ENCODE data around the gene RNF152. TPM values are rescaled to one million over a fixed set of nuclear protein-coding genes. Genes with fewer than 3 reads are reported as not detected.
"Not testable (repeated sequence)": the region's sequence is repeated elsewhere in the genome, so short reads cannot be mapped to it uniquely, and the experiment has no call there.

Gene RNF152
- total and polyA plus RNA-seq, 8 donors = 1.4 to 99.9 (median 16.1) TPM

DNA sequence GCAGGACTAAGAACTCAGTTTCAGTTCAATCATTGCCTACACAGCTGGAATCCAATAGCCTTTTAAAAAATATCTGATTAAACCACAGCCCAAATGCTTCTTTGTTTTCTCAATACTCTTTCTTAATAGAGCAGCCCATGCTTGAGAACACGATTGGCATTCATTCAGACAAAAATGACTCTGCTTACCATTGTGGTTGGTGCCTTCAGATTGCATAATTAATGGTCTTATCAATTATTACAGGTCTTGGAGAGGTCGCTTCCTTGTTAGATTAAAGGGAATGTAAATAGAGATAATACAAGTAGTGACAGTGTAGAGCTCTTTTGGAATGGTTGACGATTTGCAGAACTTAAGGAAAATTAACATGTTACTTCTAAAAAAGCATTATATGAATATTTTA is 107.2 kb downstream of the RNF152 start:
- TF ChIP-seq POLR2AphosphoS5 (IDR thresholded peaks at IDR 0.05) = peak in 2 of 3 donors; percentile 80 to 91
- no peak for TF ChIP-seq EP300 (IDR thresholded peaks at IDR 0.05)
- 18 to 30% (median 24%) methylated on average over 3 of the region's 3 CpGs for WGBS, 5 donors
- intact Hi-C loops (cut with DNase I; ENCODE audit: low total_unique reads) = no loop called here
- Histone ChIP-seq H3K27me3 (no peaks in the 10 kb centered on the region), H3K36me3 (no peaks in the 10 kb centered on the region), H3K27ac (peak overlapping the region in 1 of 5 donors; percentile 38), H3K9me3 (peaks cover 0 to 20% (median 3%) of the 10 kb centered on the region in 4 donors), H3K4me1 (peaks cover 3 to 21% (median 10%) of the 10 kb centered on the region in 4 donors), H3K4me3 (no peak overlapping the region)
- peak in 1 of 2 donors; percentile 11 for DNase-seq

DNA sequence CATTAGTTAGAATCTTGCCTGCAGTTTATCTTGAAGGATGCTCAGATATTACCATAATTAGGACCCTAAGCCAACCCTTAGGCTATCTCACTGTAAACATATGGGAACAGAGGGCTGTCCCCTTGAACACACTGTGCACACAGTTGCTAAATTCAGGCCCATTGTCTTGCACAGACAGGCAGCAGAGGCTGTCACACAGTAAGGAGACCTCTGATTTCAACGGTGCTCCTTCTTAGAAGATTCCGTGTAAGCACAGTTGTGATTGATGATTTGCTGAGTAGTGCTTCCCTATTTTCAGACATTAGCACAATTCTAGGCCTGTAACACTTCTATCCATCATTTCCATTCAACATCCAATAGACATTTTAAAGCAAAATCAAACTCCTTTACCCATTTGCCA is 108.0 kb downstream of the RNF152 start:
- Histone ChIP-seq H3K4me3 (no peak overlapping the region), H3K4me1 (peaks cover 3 to 21% (median 10%) of the 10 kb centered on the region in 4 donors), H3K36me3 (no peaks in the 10 kb centered on the region), H3K27me3 (no peaks in the 10 kb centered on the region), H3K9me3 (peaks cover 0 to 20% (median 3%) of the 10 kb centered on the region in 4 donors), H3K27ac (no peak overlapping the region)
- no peak for TF ChIP-seq POLR2A (IDR thresholded peaks at IDR 0.05)
- TF ChIP-seq, protein P1, sequence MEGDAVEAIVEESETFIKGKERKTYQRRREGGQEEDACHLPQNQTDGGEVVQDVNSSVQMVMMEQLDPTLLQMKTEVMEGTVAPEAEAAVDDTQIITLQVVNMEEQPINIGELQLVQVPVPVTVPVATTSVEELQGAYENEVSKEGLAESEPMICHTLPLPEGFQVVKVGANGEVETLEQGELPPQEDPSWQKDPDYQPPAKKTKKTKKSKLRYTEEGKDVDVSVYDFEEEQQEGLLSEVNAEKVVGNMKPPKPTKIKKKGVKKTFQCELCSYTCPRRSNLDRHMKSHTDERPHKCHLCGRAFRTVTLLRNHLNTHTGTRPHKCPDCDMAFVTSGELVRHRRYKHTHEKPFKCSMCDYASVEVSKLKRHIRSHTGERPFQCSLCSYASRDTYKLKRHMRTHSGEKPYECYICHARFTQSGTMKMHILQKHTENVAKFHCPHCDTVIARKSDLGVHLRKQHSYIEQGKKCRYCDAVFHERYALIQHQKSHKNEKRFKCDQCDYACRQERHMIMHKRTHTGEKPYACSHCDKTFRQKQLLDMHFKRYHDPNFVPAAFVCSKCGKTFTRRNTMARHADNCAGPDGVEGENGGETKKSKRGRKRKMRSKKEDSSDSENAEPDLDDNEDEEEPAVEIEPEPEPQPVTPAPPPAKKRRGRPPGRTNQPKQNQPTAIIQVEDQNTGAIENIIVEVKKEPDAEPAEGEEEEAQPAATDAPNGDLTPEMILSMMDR (IDR thresholded peaks at IDR 0.05) = no peak
- no peak for TF ChIP-seq POLR2AphosphoS5 (IDR thresholded peaks at IDR 0.05)
- TF ChIP-seq EP300 (IDR thresholded peaks at IDR 0.05) = no peak
- no peak for DNase-seq
- WGBS, 5 donors = 23 to 46% (median 32%) methylated on average over 2 of the region's 2 CpGs
- intact Hi-C loops (cut with DNase I; ENCODE audit: low total_unique reads) = no loop called here

DNA sequence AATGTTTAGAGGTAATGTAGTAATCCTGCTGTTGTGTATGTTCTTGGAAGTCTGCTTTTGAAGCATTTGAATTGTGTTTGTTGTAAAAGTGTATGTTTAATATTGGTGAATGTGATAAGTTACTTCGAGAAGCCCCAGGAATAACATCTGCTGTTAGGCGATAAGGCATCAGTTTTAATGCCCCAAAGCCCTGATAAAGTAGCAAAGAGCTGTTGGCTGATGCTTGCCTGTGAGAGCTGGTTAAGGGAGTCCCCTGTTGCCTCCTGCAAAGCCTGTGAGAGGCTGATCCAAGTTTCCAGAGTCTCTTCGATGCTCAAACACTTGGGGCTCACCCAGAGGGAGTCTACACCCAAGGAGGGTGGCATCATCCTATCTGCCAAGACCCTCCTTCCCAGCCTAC is 110.3 kb downstream of the RNF152 start:
- TF ChIP-seq EP300 (IDR thresholded peaks at IDR 0.05) (no peak), POLR2AphosphoS5 (IDR thresholded peaks at IDR 0.05) (no peak), POLR2A (IDR thresholded peaks at IDR 0.05) (no peak)
- TF ChIP-seq, protein P1 (IDR thresholded peaks at IDR 0.05) = no peak
- Histone ChIP-seq H3K27ac (no peak overlapping the region), H3K36me3 (no peaks in the 10 kb centered on the region), H3K4me1 (peaks cover 3 to 21% (median 10%) of the 10 kb centered on the region in 4 donors), H3K4me3 (no peak overlapping the region), H3K9me3 (peaks cover 0 to 15% (median 2%) of the 10 kb centered on the region in 4 donors), H3K27me3 (no peaks in the 10 kb centered on the region)
- intact Hi-C loops (cut with DNase I; ENCODE audit: low total_unique reads) = no loop called here
- no peak for DNase-seq
- 56 to 74% (median 68%) methylated on average over 3 of the region's 3 CpGs for WGBS, 5 donors

DNA sequence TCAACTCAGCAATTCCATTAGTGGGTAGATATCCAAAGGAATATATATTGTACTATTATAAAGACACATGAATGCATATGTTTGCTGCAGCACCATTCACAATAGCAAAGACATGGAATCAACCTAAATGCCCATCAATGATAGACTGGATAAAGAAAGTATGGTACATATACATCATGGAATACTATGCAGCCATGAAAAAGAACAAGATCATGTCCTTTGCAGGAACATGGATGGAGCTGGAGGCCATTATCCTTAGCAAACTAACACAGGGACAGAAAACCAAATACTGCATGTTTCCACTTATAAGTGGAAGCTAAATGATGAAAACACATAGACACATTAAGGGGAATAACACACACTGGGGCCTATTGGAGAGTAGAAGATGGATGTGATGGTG is 116.6 kb downstream of the RNF152 start:
- H3K27me3 ChIP-seq; H3K27ac ChIP-seq; DNase-seq; intact Hi-C loops (cut with DNase I; ENCODE audit: low total_unique reads); H3K4me1 ChIP-seq; H3K36me3 ChIP-seq; H3K4me3 ChIP-seq: not testable (repeated sequence)
- peaks cover 0 to 17% (median 6%) of the 10 kb centered on the region in 4 donors for H3K9me3 ChIP-seq

DNA sequence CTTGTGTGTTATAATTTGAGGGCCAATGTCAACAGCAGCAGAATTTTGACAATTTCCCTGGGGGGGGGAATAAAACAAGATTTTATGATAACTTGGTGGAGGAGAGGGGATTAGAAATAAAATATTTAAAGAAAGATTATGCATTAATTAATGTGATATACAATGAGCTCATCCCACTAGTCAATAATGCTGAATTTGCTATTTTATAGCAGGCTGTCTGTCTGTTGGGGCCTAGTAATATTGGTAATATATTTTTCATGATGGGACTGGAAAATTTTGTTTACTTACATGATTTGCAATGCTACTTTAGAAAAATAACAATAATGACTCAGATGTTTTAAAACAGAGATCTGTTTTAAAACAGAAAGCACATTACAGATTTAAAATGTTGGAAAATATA is 118.0 kb downstream of the RNF152 start:
- H3K36me3 ChIP-seq = no peaks in the 10 kb centered on the region
- peaks cover 0 to 17% (median 6%) of the 10 kb centered on the region in 4 donors for H3K9me3 ChIP-seq
- no peaks in the 10 kb centered on the region for H3K27me3 ChIP-seq
- intact Hi-C loops (cut with DNase I; ENCODE audit: low total_unique reads) = no loop called here
- H3K4me3 ChIP-seq = no peak overlapping the region
- no peak for DNase-seq
- TF ChIP-seq POLR2AphosphoS5 (IDR thresholded peaks at IDR 0.05) (no peak), POLR2A (IDR thresholded peaks at IDR 0.05) (no peak), EP300 (IDR thresholded peaks at IDR 0.05) (no peak)
- TF ChIP-seq, protein P1 (IDR thresholded peaks at IDR 0.05) = no peak
- H3K4me1 ChIP-seq = no peaks in the 10 kb centered on the region
- H3K27ac ChIP-seq = no peak overlapping the region

All from stomach (tissue), 9 donors.